IMR-90 (cell line): Measurements from ENCODE around the gene ACOX3. TPM values are rescaled to one million over a fixed set of nuclear protein-coding genes. Genes with fewer than 3 reads are reported as not detected.

ENCODE experiments used
- ATAC-seq: fragments of 200-7000 bp; cut with Tn5 transposase; 2 replicates; pipeline ENCODE4 v1.9.1; 2020; ENCODE audit warnings: low read depth, mild to moderate bottlenecking, moderate library complexity
- BruUV-seq: library from RNA; stranded (reverse); fragments of 400-500 nt; replicated peaks from 2 replicates; lab custom pipeline; 2021; lab: Mats Ljungman, UMichigan
- CTCF ChIA-PET: fragments of 300-600 bp; formaldehyde crosslinking; extraction: SDS; loops from one replicate; lab custom pipeline; 2021; ENCODE audit warnings: antibody characterized with exemption; lab: Yijun Ruan, JAX
- POLR2A ChIA-PET: fragments of 300-600 bp; sonication (Branson Sonifier 250); formaldehyde crosslinking; loops from one replicate; lab custom pipeline; 2022; ENCODE audit warnings: antibody characterized with exemption; ENCODE audit not compliant: unreplicated experiment; lab: Charles Lee
- DNase-seq: peaks from one replicate; pipeline ENCODE4 v3.0.0; 2013
- H2AFZ ChIP-seq: replicated peaks from 2 replicates; pipeline ENCODE3; 2013; ENCODE audit warnings: low read length, mild to moderate bottlenecking; ENCODE audit not compliant: poor library complexity
- H2AK5ac ChIP-seq: 2 replicates; pipeline ENCODE4 v1.6.1; 2013; ENCODE audit warnings: low read depth, low read length, inconsistent platforms
- H2AK9ac ChIP-seq: replicated peaks from 2 replicates; pipeline ENCODE3; 2013; ENCODE audit warnings: mild to moderate bottlenecking, low read depth, low read length, moderate library complexity; ENCODE audit not compliant: poor library complexity
- H2BK120ac ChIP-seq: 2 replicates; pipeline ENCODE4 v1.6.1; 2013; ENCODE audit warnings: low read depth, low read length, inconsistent platforms
- H2BK15ac ChIP-seq: 3 replicates; pipeline ENCODE4 v1.6.1; 2013; ENCODE audit warnings: low read depth, low read length, inconsistent platforms
- H2BK20ac ChIP-seq: 2 replicates; pipeline ENCODE4 v1.6.1; 2013; ENCODE audit warnings: low read depth, mild to moderate bottlenecking, inconsistent platforms, low read length, moderate library complexity
- H2BK5ac ChIP-seq: 2 replicates; pipeline ENCODE4 v1.6.1; 2013; ENCODE audit warnings: mild to moderate bottlenecking, low read depth, low read length, inconsistent platforms; ENCODE audit not compliant: poor library complexity, severe bottlenecking
- H3K14ac ChIP-seq: replicated peaks from 2 replicates; pipeline ENCODE4 v1.6.1; 2013; ENCODE audit warnings: low read depth, low read length, inconsistent platforms
- H3K18ac ChIP-seq: 2 replicates; pipeline ENCODE4 v1.6.1; 2013; ENCODE audit warnings: low read depth, low read length, control low read depth
- H3K23ac ChIP-seq: 2 replicates; pipeline ENCODE4 v1.6.1; 2013; ENCODE audit warnings: low read depth, low read length, inconsistent platforms
- H3K27ac ChIP-seq: 2 replicates; pipeline ENCODE4 v1.5.1; 2013; ENCODE audit warnings: mild to moderate bottlenecking, control low read depth, low read length; ENCODE audit not compliant: insufficient read depth
- H3K27me3 ChIP-seq: 2 replicates; pipeline ENCODE4 v1.6.1; 2013; ENCODE audit warnings: low read length; ENCODE audit not compliant: control insufficient read depth, insufficient read depth
- H3K36me3 ChIP-seq: 2 replicates; pipeline ENCODE4 v1.6.1; 2013; ENCODE audit warnings: low read length, mixed read lengths; ENCODE audit not compliant: control insufficient read depth, insufficient read depth
- H3K4ac ChIP-seq: 2 replicates; pipeline ENCODE4 v1.6.1; 2013; ENCODE audit warnings: low read depth, low read length, inconsistent platforms
- H3K4me1 ChIP-seq: 2 replicates; pipeline ENCODE4 v1.6.1; 2013; ENCODE audit warnings: low read length, mixed read lengths; ENCODE audit not compliant: control insufficient read depth, insufficient read depth
- H3K4me2 ChIP-seq: 2 replicates; pipeline ENCODE4 v1.6.1; 2013; ENCODE audit warnings: low read depth, mild to moderate bottlenecking, control low read depth, low read length, moderate library complexity
- H3K4me3 ChIP-seq: 2 replicates; pipeline ENCODE4 v1.5.1; 2013; ENCODE audit warnings: low read depth, mild to moderate bottlenecking, control low read depth, low read length, moderate library complexity; ENCODE audit not compliant: insufficient read depth
- H3K56ac ChIP-seq: 2 replicates; pipeline ENCODE4 v1.6.1; 2013; ENCODE audit warnings: low read length, inconsistent platforms; ENCODE audit not compliant: insufficient read depth; ENCODE audit errors: extremely low read depth
- H3K79me1 ChIP-seq, 2 experiments: 2 replicates each; pipeline ENCODE4 v1.6.1; 2013; ENCODE audit warnings: low read length in 2 of 2, inconsistent platforms in 1 of 2, low read depth in 1 of 2
- H3K9ac ChIP-seq: 2 replicates; pipeline ENCODE4 v1.6.1; 2013; ENCODE audit warnings: low read depth, low read length, control low read depth
- H3K9me1 ChIP-seq: 2 replicates; pipeline ENCODE4 v1.6.1; 2013; ENCODE audit warnings: low read length, inconsistent platforms; ENCODE audit not compliant: insufficient read depth
- H3K9me3 ChIP-seq: 2 replicates; pipeline ENCODE4 v1.6.1; 2013; ENCODE audit warnings: low read length; ENCODE audit not compliant: control insufficient read depth, insufficient read depth
- H4K20me1 ChIP-seq: 2 replicates; pipeline ENCODE4 v1.6.1; 2013; ENCODE audit warnings: low read length, inconsistent platforms; ENCODE audit not compliant: insufficient read depth
- H4K5ac ChIP-seq: 2 replicates; pipeline ENCODE4 v1.6.1; 2013; ENCODE audit warnings: mild to moderate bottlenecking, low read depth, low read length, control low read depth
- H4K8ac ChIP-seq, 2 experiments: 2 replicates each; pipeline ENCODE4 v1.6.1; 2013; ENCODE audit warnings: low read depth in 2 of 2, low read length in 2 of 2, control low read depth in 1 of 2, inconsistent platforms in 1 of 2
- H4K91ac ChIP-seq: 2 replicates; pipeline ENCODE4 v1.6.1; 2013; ENCODE audit warnings: low read depth, low read length, inconsistent platforms; ENCODE audit not compliant: insufficient read depth
- BHLHE40 ChIP-seq: fragments of 150-350 bp; IDR thresholded peaks from 2 replicates; pipeline ENCODE4 v1.6.1; 2016; ENCODE audit warnings: mild to moderate bottlenecking, low read depth, low read length
- CHD1 ChIP-seq: IDR thresholded peaks from 2 replicates; pipeline ENCODE4 v1.6.1; 2012; ENCODE audit warnings: low read depth, low read length, improper control_type of control experiment
- ELK1 ChIP-seq: fragments of 150-350 bp; IDR thresholded peaks from 2 replicates; pipeline ENCODE4 v1.6.1; 2016; ENCODE audit warnings: low read depth, mild to moderate bottlenecking, low read length, moderate library complexity, borderline replicate concordance
- FOS ChIP-seq: fragments of 150-350 bp; IDR thresholded peaks from 2 replicates; pipeline ENCODE4 v1.6.1; 2016; ENCODE audit warnings: low read depth, low read length
- MAFK ChIP-seq: IDR thresholded peaks from 2 replicates; pipeline ENCODE4 v1.6.1; 2012; ENCODE audit warnings: low read depth, low read length, improper control_type of control experiment
- POLR2A ChIP-seq: IDR thresholded peaks from 2 replicates; pipeline ENCODE4 v1.6.1; 2012; ENCODE audit warnings: mild to moderate bottlenecking, low read depth, low read length
- RAD21 ChIP-seq: IDR thresholded peaks from 2 replicates; pipeline ENCODE4 v1.6.1; 2012; ENCODE audit warnings: low read length, improper control_type of control experiment
- RCOR1 ChIP-seq: IDR thresholded peaks from 2 replicates; pipeline ENCODE4 v1.6.1; 2012; ENCODE audit warnings: mild to moderate bottlenecking, low read length, improper control_type of control experiment; ENCODE audit not compliant: insufficient replicate concordance
- RFX5 ChIP-seq: IDR thresholded peaks from 2 replicates; pipeline ENCODE4 v1.8.0; 2012; ENCODE audit warnings: low read depth, mild to moderate bottlenecking, low read length, moderate library complexity
- SMC3 ChIP-seq: fragments of 150-350 bp; IDR thresholded peaks from 2 replicates; pipeline ENCODE4 v1.6.1; 2016; ENCODE audit warnings: low read depth, mild to moderate bottlenecking, antibody characterized with exemption, low read length, moderate library complexity
- WGBS, 2 experiments: methylation state at CpG; one replicate each; pipeline versions ENCODE4 v1.1.5 to v1.1.7; 2013; ENCODE audit warnings: missing lambda C conversion rate in 2 of 2; ENCODE audit not compliant: insufficient read length in 1 of 2; ENCODE audit errors: extremely low coverage in 2 of 2; 5-methylcytosine and 5-hydroxymethylcytosine counted together
- dilution Hi-C: fragments of 300-500 bp; cut with HindIII; formaldehyde crosslinking; loops from one replicate; pipeline ENCODE4 v1.14.3; 2018; ENCODE audit warnings: low sequenced_read_pairs; ENCODE audit not compliant: unreplicated experiment
- in situ Hi-C: fragments of 300-500 bp; cut with MboI; formaldehyde crosslinking; loops from 3 replicates; pipeline ENCODE4 v1.14.3; 2019; ENCODE audit warnings: low sequenced_read_pairs, inconsistent platforms, mixed read lengths
- intact Hi-C: fragments of 100-400 bp; cut with micrococcal nuclease; formaldehyde crosslinking; loops from 2 replicates; pipeline ENCODE4 v1.10.0; 2022
- polyA plus RNA-seq, 3 experiments: library from polyadenylated mRNA; depleted of rRNA; stranded (reverse); fragments of >200 nt; gene quantifications; 2 replicates each; pipeline ENCODE4 v1.2.3, GENCODE V29; 2012; ENCODE audit warnings: low replicate concordance in 1 of 3
- total RNA-seq: library from RNA; depleted of rRNA; stranded (reverse); fragments of >200 nt; gene quantifications from 2 replicates; pipeline ENCODE4 v1.2.3, GENCODE V29; 2012

Gene ACOX3
- total and polyA plus RNA-seq, 2 of the 4 experiments (the other 2 are of a cell fraction): 15.2 to 25.8 TPM

DNA sequence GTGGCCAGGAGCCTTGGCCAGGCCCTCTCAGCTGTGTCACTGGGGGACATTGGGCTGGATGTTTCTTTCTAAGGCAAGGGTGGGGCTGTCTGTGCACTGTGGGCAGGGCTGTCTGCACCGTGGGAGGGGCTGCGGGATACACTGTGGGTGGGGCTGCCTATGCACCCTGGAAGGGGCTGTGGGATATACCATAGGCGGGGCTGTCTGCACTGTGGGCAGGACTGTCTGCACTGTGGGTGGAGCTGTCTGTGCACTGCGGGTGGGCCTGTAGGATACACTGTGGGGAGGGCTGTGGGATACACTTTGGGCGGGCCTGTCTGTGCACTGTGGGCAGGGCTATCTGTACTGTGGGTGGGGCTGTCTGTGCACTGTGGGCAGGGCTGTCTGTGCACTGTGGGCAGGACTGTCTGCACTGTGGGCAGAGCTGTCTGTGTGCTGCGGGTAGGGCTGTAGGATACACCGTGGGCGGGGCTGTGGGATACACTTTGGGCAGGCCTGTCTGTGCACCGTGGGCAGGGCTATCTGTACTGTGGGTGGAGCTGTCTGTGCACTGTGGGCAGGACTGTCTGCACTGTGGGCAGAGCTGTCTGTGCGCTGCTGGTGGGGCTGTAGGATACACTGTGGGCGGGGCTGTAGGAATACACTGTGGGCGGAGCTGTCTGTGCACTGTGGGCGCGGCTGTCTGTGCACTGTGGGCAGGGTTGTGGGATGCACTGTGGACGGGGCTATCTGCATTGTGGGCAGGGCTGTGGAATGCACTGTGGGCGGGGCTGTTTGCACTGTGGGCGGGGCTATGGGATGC is 31.1 kb downstream of the ACOX3 start:
- Histone ChIP-seq H3K14ac (no peak overlapping the region), H3K23ac (no peak overlapping the region), H3K27ac (no peak overlapping the region), H3K4me2 (no peak overlapping the region), H2BK15ac (no peak overlapping the region), H3K79me1 (no peaks in the 10 kb centered on the region), H3K9me3 (no peaks in the 10 kb centered on the region), H2AK5ac (no peak overlapping the region), H3K27me3 (no peaks in the 10 kb centered on the region), H4K20me1 (no peaks in the 10 kb centered on the region), H3K18ac (no peak overlapping the region), H4K5ac (no peak overlapping the region), H2BK5ac (no peak overlapping the region), H2BK20ac (no peak overlapping the region), H4K91ac (no peak overlapping the region), H4K8ac (no peak overlapping the region), H2AK9ac (no peak overlapping the region), H3K4me1 (no peaks in the 10 kb centered on the region), H3K9me1 (peaks cover 2% of the 10 kb centered on the region; the same call in 1 of the 2 replicates), H3K9ac (no peak overlapping the region), H3K36me3 (peaks cover 32% of the 10 kb centered on the region), H2BK120ac (no peak overlapping the region), H3K4me3 (no peak overlapping the region), H3K56ac (no peak overlapping the region), H3K4ac (no peak overlapping the region), H2AFZ (no peak overlapping the region)
- BruUV-seq: no TSS peak
- intact Hi-C loops (no loop called here), in situ Hi-C loops (no loop called here), dilution Hi-C loops (no loop called here)
- ChIA-PET CTCF (interaction anchor here (2.3 kb wide), 1 partner anchor 167 kb away, joined by 8 read pairs; no protein-coding TSS in a partner anchor), POLR2A (no interaction called here)
- peak; percentile 42 for ATAC-seq
- WGBS, 2 experiments: 67% methylated on average over 1 of the region's 17 CpGs; no CpG with 5 or more reads in 1 of the 2 experiments
- TF ChIP-seq BHLHE40 (no peak), POLR2A (no peak), MAFK (no peak), RCOR1 (no peak), RAD21 (no peak), SMC3 (no peak), FOS (no peak), RFX5 (no peak), CHD1 (no peak), ELK1 (no peak)
- DNase-seq: no peak
